GM12878 (cell line): ENCODE data around the gene NAA38. TPM values are rescaled to one million over a fixed set of nuclear protein-coding genes. Genes with fewer than 3 reads are reported as not detected.
A peak's percentile ranks its signal among the peaks of the same experiment; 100 is the strongest.

ENCODE experiments used
- ATAC-seq: fragments of 200-7000 bp; cut with Tn5 transposase; 3 replicates; pipeline ENCODE4 v1.9.1; 2020; ENCODE audit warnings: mild to moderate bottlenecking, moderate library complexity
- BruUV-seq: library from RNA; stranded (reverse); fragments of 400-500 nt; replicated peaks from 2 replicates; lab custom pipeline; 2021; lab: Mats Ljungman, UMichigan
- CTCF ChIA-PET: fragments of 300-600 bp; sonication (Branson Sonifier 250); formaldehyde crosslinking; extraction: SDS; loops from one replicate; lab custom pipeline; 2021; ENCODE audit warnings: inconsistent platforms; lab: Yijun Ruan, JAX
- POLR2A ChIA-PET: fragments of 350-600 bp; formaldehyde crosslinking; extraction: SDS; loops from one replicate; lab custom pipeline; 2021; ENCODE audit warnings: inconsistent platforms; lab: Charles Lee
- RAD21 ChIA-PET: fragments of 300-600 bp; sonication (Branson Sonifier 250); formaldehyde crosslinking; loops from one replicate; lab custom pipeline; 2023; ENCODE audit warnings: antibody characterized with exemption; ENCODE audit not compliant: unreplicated experiment; lab: Charles Lee
- SMC1A ChIA-PET: fragments of 300-600 bp; sonication (Branson Sonifier 250); formaldehyde crosslinking; loops from one replicate; lab custom pipeline; 2023; ENCODE audit not compliant: unreplicated experiment, uncharacterized antibody; lab: Charles Lee
- DNase-seq: peaks from one replicate; pipeline ENCODE4 v3.0.0-alpha.2; 2011; ENCODE audit warnings: low read depth, low spot score
- FAIRE-seq: peaks from 3 replicates; lab custom pipeline; 2011; peaks lifted over from hg19 to GRCh38; lab: Jason Lieb, UNC
- H2AFZ ChIP-seq: 2 replicates; pipeline ENCODE4 v1.6.0; 2011; ENCODE audit warnings: low read depth, low read length, control low read depth; ENCODE audit not compliant: control insufficient read depth
- H3K27ac ChIP-seq: 2 replicates; pipeline ENCODE4 v1.5.1; 2011; ENCODE audit warnings: control low read depth; ENCODE audit not compliant: control insufficient read depth, insufficient read depth
- H3K27me3 ChIP-seq, 2 experiments: replicated peaks in 1 of 2; 2 replicates each; pipeline versions ENCODE4 v1.6.0 to v1.6.1; 2011; ENCODE audit warnings: low read length in 1 of 2; ENCODE audit not compliant: control insufficient read depth in 2 of 2, insufficient read depth in 2 of 2
- H3K36me3 ChIP-seq, 2 experiments: 2 replicates each; pipeline ENCODE4 v1.5.1; 2011; ENCODE audit warnings: low read length in 1 of 2; ENCODE audit not compliant: control insufficient read depth in 2 of 2, insufficient read depth in 2 of 2
- H3K4me1 ChIP-seq: 2 replicates; pipeline ENCODE4 v1.6.1; 2011; ENCODE audit warnings: mild to moderate bottlenecking, low read length, moderate library complexity, mixed read lengths; ENCODE audit not compliant: control insufficient read depth, insufficient read depth
- H3K4me2 ChIP-seq: 2 replicates; pipeline ENCODE4 v1.6.0; 2011; ENCODE audit warnings: control low read depth; ENCODE audit not compliant: control insufficient read depth, insufficient read depth
- H3K4me3 ChIP-seq: fragments of 200-600 bp; sonication (generic); 2 replicates; pipeline ENCODE4 v1.5.1; 2016
- H3K79me2 ChIP-seq: 2 replicates; pipeline ENCODE4 v1.6.0; 2011; ENCODE audit warnings: low read length; ENCODE audit not compliant: control insufficient read depth, insufficient read depth
- H3K9ac ChIP-seq: 2 replicates; pipeline ENCODE4 v1.8.0; 2011; ENCODE audit warnings: low read length, control low read depth, mixed read lengths; ENCODE audit not compliant: control insufficient read depth, insufficient read depth
- H3K9me3 ChIP-seq: replicated peaks from 3 replicates; pipeline ENCODE4 v1.5.1; 2011; ENCODE audit warnings: mild to moderate bottlenecking, low read length; ENCODE audit not compliant: control insufficient read depth, insufficient read depth
- H4K20me1 ChIP-seq: 2 replicates; pipeline ENCODE4 v1.6.0; 2011; ENCODE audit not compliant: control insufficient read depth, insufficient read depth
- ATF7 ChIP-seq: fragments of 450-650 bp; IDR thresholded peaks from 2 replicates; pipeline ENCODE4 v1.6.1; 2016; ENCODE audit warnings: low read depth, mild to moderate bottlenecking
- BCL11A ChIP-seq: IDR thresholded peaks from 2 replicates; pipeline ENCODE4 v1.6.1; 2011; ENCODE audit warnings: low read depth, low read length
- BHLHE40 ChIP-seq, 2 experiments: fragments of 450-650 bp in 1 of 2; IDR thresholded peaks; 2 replicates each; pipeline ENCODE4 v1.6.1; 2011 to 2017; ENCODE audit warnings: low read depth in 2 of 2, borderline replicate concordance in 1 of 2, improper control_type of control experiment in 1 of 2, low read length in 1 of 2, mild to moderate bottlenecking in 1 of 2
- CBX3 ChIP-seq: fragments of 200-600 bp; sonication (generic); IDR thresholded peaks from 2 replicates; pipeline ENCODE4 v1.6.1; 2016; ENCODE audit warnings: low read depth, borderline replicate concordance
- EGR1 ChIP-seq, 2 experiments: IDR thresholded peaks; 1 replicate in 1 of 2; 2 replicates in 1 of 2; pipeline ENCODE4 v1.6.1; 2011 to 2012; ENCODE audit warnings: low read depth in 2 of 2, low read length in 2 of 2, borderline replicate concordance in 1 of 2, mild to moderate bottlenecking in 1 of 2, moderate library complexity in 1 of 2
- GATAD2B ChIP-seq: fragments of 450-650 bp; conservative IDR thresholded peaks from 2 replicates; pipeline ENCODE4 v1.6.1; 2017; ENCODE audit warnings: low read depth, mild to moderate bottlenecking, moderate library complexity
- HCFC1 ChIP-seq: fragments of 150-350 bp; IDR thresholded peaks from 2 replicates; pipeline ENCODE4 v1.6.1; 2014; ENCODE audit warnings: low read length
- LARP7 ChIP-seq: fragments of 450-650 bp; IDR thresholded peaks from 2 replicates; pipeline ENCODE4 v1.6.1; 2017; ENCODE audit warnings: mild to moderate bottlenecking
- MEF2B ChIP-seq: fragments of 450-650 bp; IDR thresholded peaks from 2 replicates; pipeline ENCODE4 v1.6.1; 2018; ENCODE audit warnings: mild to moderate bottlenecking, moderate library complexity; ENCODE audit not compliant: partially characterized antibody, poor library complexity, severe bottlenecking
- POLR2AphosphoS2 ChIP-seq: IDR thresholded peaks from 2 replicates; pipeline ENCODE4 v1.6.1; 2011; ENCODE audit warnings: low read depth, mild to moderate bottlenecking, low read length, improper control_type of control experiment, moderate library complexity
- RAD51 ChIP-seq: fragments of 450-650 bp; IDR thresholded peaks from 2 replicates; pipeline ENCODE4 v1.6.1; 2016; ENCODE audit warnings: moderate library complexity, mild to moderate bottlenecking, inconsistent platforms
- RUNX3 ChIP-seq: IDR thresholded peaks from 2 replicates; pipeline ENCODE4 v1.6.1; 2012; ENCODE audit warnings: low read length, inconsistent platforms
- SREBF2 ChIP-seq: IDR thresholded peaks from 2 replicates; pipeline ENCODE4 v1.6.1; 2012; ENCODE audit warnings: mild to moderate bottlenecking, low read length
- TCF3 ChIP-seq: IDR thresholded peaks from 2 replicates; pipeline ENCODE4 v1.6.1; 2012; ENCODE audit warnings: low read depth, mild to moderate bottlenecking, low read length, borderline replicate concordance; ENCODE audit not compliant: insufficient read depth
- ZNF207 ChIP-seq: fragments of 450-650 bp; IDR thresholded peaks from 2 replicates; pipeline ENCODE4 v1.6.1; 2014; ENCODE audit warnings: antibody characterized with exemption, mild to moderate bottlenecking, borderline replicate concordance
- ZNF217 ChIP-seq: fragments of 450-650 bp; IDR thresholded peaks from 2 replicates; pipeline ENCODE4 v1.6.1; 2017; ENCODE audit warnings: antibody characterized with exemption, mild to moderate bottlenecking
- WGBS: methylation state at CpG from one replicate; pipeline ENCODE4 v1.1.6; 2016; ENCODE audit warnings: low lambda C conversion rate; ENCODE audit not compliant: insufficient replicate concordance, insufficient coverage; ENCODE audit errors: missing lambda C conversion rate; 5-methylcytosine and 5-hydroxymethylcytosine counted together
- in situ Hi-C: fragments of 300-500 bp; cut with MboI; formaldehyde crosslinking; loops from 9 replicates; pipeline ENCODE4 v1.14.3; 2018; ENCODE audit warnings: mixed read lengths
- intact Hi-C: fragments of 100-400 bp; cut with micrococcal nuclease; formaldehyde crosslinking; loops from one replicate; pipeline ENCODE4 v1.14.2; 2022; ENCODE audit not compliant: unreplicated experiment
- polyA plus RNA-seq, 11 experiments: library from polyadenylated mRNA; depleted of rRNA in 4 of 11; unstranded in 6 of 11; stranded (reverse) in 5 of 11; fragments of >200 nt; fragmentation: Nextera tagmentation in 4 of 11; fragmentation: Illumina TruSeq in 1 of 11; extraction: Ambion mirVana in 4 of 11; extraction: Trizol in 1 of 11; gene quantifications; 1 replicate in 1 of 11; 2 replicates in 10 of 11; pipeline versions ENCODE4 v1.2.1 to v1.2.3, GENCODE V29; 2011 to 2016; ENCODE audit warnings: inconsistent platforms in 2 of 11, missing spikeins in 2 of 11, low read depth in 1 of 11
- total RNA-seq, 4 experiments: library from RNA; depleted of rRNA in 3 of 4; stranded (reverse); fragments of >200 nt in 3 of 4; fragmentation: Illumina TruSeq in 1 of 4; extraction: Trizol in 1 of 4; gene quantifications; 2 replicates each; pipeline versions ENCODE4 v1.2.1 to v1.2.3, GENCODE V29; 2013 to 2021
- TF ChIP-seq, protein P1 (sequence below): IDR thresholded peaks from 2 replicates; pipeline ENCODE4 v1.6.1; 2011; ENCODE audit warnings: borderline replicate concordance, low read depth, mild to moderate bottlenecking, moderate library complexity, mixed read lengths, low read length; ENCODE audit not compliant: insufficient read depth; ENCODE audit errors: extremely low read length
- TF ChIP-seq, protein P2 (sequence below): IDR thresholded peaks from 2 replicates; pipeline ENCODE4 v1.6.1; 2011; ENCODE audit warnings: low read depth, low read length, improper control_type of control experiment, borderline replicate concordance
- TF ChIP-seq, protein P3 (sequence below): IDR thresholded peaks from 2 replicates; pipeline ENCODE4 v1.6.1; 2011; ENCODE audit warnings: mild to moderate bottlenecking, low read depth, low read length, moderate library complexity; ENCODE audit not compliant: insufficient replicate concordance
- TF ChIP-seq, protein P4 (sequence below): fragments of 450-650 bp; IDR thresholded peaks from 2 replicates; pipeline ENCODE4 v1.6.1; 2016; ENCODE audit warnings: mild to moderate bottlenecking

Gene NAA38
- total and polyA plus RNA-seq, 10 of the 15 experiments (the other 5 are each of a cell fraction or from before 2014, with no cell fraction given), result 31.5 to 337 (median 215) TPM

DNA sequence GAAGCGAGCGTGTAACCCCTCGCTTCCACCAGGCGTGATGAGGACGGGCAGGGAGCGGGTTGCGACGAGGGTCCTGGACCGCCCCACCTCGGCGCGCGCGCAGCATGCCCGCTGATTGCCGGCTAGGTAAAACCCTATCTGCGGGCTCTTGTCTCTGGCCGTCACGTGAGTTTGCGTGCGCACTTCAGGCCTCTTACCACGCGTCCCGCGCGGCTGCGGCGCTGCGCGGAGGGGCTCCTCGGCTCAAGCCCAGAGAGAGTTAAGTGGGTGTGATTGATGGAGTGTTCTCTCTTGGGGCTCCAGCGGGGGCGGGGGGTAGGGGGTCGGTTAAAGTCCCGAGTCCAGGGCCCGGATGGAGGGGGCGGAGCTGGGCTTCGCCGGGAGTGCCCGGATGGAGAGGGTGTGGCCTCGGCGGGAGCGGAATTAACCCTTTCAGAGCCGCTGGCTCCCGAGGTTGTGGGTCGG, 15.4 kb downstream of the NAA38 start:
- no peak for FAIRE-seq
- WGBS, result 1% methylated on average over 43 of the region's 46 CpGs
- TF ChIP-seq ATF7, result no peak
- TF ChIP-seq BCL11A, result no peak
- TF ChIP-seq, protein P1, sequence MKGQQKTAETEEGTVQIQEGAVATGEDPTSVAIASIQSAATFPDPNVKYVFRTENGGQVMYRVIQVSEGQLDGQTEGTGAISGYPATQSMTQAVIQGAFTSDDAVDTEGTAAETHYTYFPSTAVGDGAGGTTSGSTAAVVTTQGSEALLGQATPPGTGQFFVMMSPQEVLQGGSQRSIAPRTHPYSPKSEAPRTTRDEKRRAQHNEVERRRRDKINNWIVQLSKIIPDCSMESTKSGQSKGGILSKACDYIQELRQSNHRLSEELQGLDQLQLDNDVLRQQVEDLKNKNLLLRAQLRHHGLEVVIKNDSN, result peak; percentile 65
- TF ChIP-seq RAD51, result peak; percentile 11; the same call in 1 of the 2 replicates
- TF ChIP-seq GATAD2B, result peak; percentile 18; the same call in 1 of the 2 replicates
- TF ChIP-seq, protein P2, sequence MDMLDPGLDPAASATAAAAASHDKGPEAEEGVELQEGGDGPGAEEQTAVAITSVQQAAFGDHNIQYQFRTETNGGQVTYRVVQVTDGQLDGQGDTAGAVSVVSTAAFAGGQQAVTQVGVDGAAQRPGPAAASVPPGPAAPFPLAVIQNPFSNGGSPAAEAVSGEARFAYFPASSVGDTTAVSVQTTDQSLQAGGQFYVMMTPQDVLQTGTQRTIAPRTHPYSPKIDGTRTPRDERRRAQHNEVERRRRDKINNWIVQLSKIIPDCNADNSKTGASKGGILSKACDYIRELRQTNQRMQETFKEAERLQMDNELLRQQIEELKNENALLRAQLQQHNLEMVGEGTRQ, result no peak; the same call in 1 of the 2 replicates
- TF ChIP-seq ZNF207, result no peak
- TF ChIP-seq, protein P3, sequence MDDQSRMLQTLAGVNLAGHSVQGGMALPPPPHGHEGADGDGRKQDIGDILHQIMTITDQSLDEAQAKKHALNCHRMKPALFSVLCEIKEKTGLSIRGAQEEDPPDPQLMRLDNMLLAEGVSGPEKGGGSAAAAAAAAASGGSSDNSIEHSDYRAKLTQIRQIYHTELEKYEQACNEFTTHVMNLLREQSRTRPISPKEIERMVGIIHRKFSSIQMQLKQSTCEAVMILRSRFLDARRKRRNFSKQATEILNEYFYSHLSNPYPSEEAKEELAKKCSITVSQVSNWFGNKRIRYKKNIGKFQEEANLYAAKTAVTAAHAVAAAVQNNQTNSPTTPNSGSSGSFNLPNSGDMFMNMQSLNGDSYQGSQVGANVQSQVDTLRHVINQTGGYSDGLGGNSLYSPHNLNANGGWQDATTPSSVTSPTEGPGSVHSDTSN, result peak; percentile 63
- peak; percentile 55 for TF ChIP-seq MEF2B
- no peak for TF ChIP-seq SREBF2
- peak in 1 of 2 experiments; percentile 80; a peak in 1 of 3 replicates for TF ChIP-seq EGR1 (IDR thresholded peaks at IDR 0.05; ENCODE audit: borderline replicate concordance in 1 of 2, low read depth in 2 of 2, low read length in 2 of 2)
- no peak for TF ChIP-seq TCF3
- no peak for TF ChIP-seq ZNF217
- TF ChIP-seq POLR2AphosphoS2, result 0 out of 2 replicates have a peak, but pooled peaks have one; percentile 7
- no peak for TF ChIP-seq CBX3
- TF ChIP-seq, protein P4, sequence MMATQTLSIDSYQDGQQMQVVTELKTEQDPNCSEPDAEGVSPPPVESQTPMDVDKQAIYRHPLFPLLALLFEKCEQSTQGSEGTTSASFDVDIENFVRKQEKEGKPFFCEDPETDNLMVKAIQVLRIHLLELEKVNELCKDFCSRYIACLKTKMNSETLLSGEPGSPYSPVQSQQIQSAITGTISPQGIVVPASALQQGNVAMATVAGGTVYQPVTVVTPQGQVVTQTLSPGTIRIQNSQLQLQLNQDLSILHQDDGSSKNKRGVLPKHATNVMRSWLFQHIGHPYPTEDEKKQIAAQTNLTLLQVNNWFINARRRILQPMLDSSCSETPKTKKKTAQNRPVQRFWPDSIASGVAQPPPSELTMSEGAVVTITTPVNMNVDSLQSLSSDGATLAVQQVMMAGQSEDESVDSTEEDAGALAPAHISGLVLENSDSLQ, result peak; percentile 77
- TF ChIP-seq RUNX3, result no peak
- TF ChIP-seq HCFC1, result 0 out of 2 replicates have a peak, but pooled peaks have one; percentile 16
- peak; percentile 95 to 98 for TF ChIP-seq BHLHE40 (IDR thresholded peaks at IDR 0.05; ENCODE audit: borderline replicate concordance in 1 of 2, low read depth in 2 of 2, low read length in 1 of 2)
- TF ChIP-seq LARP7, result no peak

More for the DNA sequence above, 15.4 kb downstream of the NAA38 start:
- CTCF ChIA-PET, result interaction anchor here (1.0 to 2.2 kb wide), 3 partner anchors 15 to 19 kb away, joined by 3 to 7 read pairs (median 4); partner anchors contain the start of genes CYB5D1 and NAA38
- H3K9me3 ChIP-seq, result no peaks in the 10 kb centered on the region
- in situ Hi-C loops, result no loop called here
- peaks cover 59% of the 10 kb centered on the region for H3K79me2 ChIP-seq
- H3K27me3 ChIP-seq, result no peaks in the 10 kb centered on the region
- DNase-seq, result no peak
- SMC1A ChIA-PET, result interaction anchor here (1.4 to 1.5 kb wide), 2 partner anchors 9 to 99 kb away, joined by 3 to 5 read pairs; partner anchors contain the start of gene KDM6B
- H2AFZ ChIP-seq, result peak overlapping the region; percentile 62
- ATAC-seq, result peak; percentile 24
- H3K4me3 ChIP-seq, result peak overlapping the region; percentile 92
- peak overlapping the region; percentile 100 for H3K4me2 ChIP-seq
- RAD21 ChIA-PET, result interaction anchor here (1.3 to 3.7 kb wide), 4 partner anchors 9 to 41 kb away, joined by 4 to 16 read pairs (median 7); partner anchors contain the start of gene NAA38
- peak overlapping the region; percentile 97 for H3K9ac ChIP-seq
- POLR2A ChIA-PET, result interaction anchor here (0.6 to 4.1 kb wide), 4 partner anchors 7 to 277 kb away, joined by 3 to 49 read pairs (median 6); partner anchors contain the start of genes KDM6B and NAA38
- intact Hi-C loops, result loop anchor here (2.0 kb wide), 1 partner anchor 15 kb away; the partner anchor contains the start of gene NAA38
- BruUV-seq, result no TSS peak
- peak overlapping the region; percentile 99 for H3K27ac ChIP-seq
- peaks cover 5 to 7% of the 10 kb centered on the region in 2 experiments; a peak in 3 of 4 replicates for H3K36me3 ChIP-seq
- no peaks in the 10 kb centered on the region; the same call in none of the 2 replicates for H4K20me1 ChIP-seq
- H3K4me1 ChIP-seq, result peaks cover 39% of the 10 kb centered on the region
